ENCODE results near the gene CAMK2D.

CAMK2D gene

DNA sequence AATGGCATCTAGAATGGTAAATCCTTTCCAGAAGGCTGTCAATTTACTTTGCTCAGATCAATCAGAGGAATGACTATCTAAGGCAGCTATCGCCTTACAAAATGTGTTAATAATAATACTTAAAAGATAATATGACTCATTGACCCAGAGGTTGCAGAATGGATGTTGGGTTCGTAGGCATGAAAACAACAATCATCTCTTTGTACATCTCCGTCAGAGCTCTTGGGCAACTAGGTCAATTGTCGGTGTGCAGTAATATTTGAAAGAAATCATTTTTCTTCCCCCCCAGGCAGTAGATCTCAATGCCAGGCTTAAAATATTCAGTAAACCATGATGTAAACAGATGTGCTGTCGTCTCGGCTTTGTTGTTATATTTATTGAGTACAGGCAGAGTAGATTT is 165.1 kb downstream of the CAMK2D start:
- DNase-seq, result no peak

DNA sequence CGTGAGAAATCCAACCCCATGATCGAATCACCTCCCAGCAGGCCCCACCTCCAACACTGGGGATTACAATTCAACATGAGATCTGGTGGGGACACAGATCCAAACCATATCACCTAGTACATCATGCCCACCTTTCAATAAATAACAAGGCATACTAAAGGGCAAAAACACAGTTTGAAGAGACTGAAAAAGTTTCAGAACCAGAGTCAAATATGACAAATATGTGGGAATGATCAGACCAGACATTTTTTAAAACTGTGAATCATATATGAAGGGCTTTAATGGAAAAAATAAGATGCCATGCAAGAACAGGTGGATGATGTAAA is 167.3 kb downstream of the CAMK2D start:
- DNase-seq, result no peak

DNA sequence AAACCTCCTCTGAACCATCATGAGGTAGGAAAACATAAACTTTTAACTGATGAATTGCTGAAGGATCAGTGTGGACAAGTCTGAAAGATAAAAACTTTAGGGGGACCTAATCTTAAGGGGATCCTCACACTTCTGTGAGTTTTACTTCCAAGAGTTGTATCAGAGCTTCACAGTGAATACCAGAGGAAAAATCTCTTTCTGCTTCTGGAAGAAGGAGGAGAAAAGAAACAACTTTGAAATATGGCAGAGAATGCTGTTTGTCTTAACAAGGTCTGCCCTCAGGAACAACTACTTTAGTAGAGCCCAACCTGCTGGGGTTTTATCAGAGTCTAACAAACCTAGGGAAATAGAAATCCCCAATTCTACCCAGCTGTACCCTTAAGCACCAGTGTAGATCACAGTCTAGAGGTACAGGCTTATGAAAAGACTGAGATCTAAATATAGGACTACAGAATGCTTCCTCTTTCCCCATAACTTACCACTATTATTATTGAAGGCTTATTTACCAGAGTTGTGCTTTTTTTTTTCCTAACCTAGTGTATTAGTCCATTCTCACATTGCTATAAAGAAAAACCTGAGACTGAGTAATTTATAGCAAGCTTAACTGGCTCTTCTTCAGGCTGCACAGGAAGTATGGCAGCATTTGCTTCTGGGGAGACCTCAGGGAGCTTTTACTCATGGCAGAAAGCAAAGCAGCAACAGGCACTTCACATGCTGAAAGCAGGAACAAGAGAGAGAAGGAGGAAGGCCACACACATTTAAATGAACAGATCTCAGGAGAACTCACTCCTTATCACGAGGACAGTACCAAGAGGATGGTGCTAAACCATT is 167.9 kb downstream of the CAMK2D start:
- no peak for DNase-seq

DNA sequence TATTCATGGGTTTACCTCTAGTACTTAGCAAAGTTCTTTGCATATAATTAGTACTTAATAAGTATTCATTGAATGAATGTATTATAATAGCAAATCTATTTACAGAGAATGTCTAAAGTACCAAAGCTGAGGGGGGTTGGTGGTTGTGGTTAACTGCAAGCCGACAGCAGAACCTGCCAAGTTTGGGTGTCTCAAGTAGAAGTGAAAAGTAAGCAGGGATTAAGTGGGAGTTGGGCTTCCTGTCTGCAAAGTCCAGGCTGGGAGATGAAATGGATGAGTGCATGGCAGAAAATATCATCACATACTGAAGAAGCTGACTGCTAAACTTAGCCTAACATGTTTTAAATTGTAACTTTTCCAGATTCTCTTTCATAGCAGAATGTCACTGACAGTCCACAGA is 169.6 kb downstream of the CAMK2D start:
- no peak for DNase-seq

DNA sequence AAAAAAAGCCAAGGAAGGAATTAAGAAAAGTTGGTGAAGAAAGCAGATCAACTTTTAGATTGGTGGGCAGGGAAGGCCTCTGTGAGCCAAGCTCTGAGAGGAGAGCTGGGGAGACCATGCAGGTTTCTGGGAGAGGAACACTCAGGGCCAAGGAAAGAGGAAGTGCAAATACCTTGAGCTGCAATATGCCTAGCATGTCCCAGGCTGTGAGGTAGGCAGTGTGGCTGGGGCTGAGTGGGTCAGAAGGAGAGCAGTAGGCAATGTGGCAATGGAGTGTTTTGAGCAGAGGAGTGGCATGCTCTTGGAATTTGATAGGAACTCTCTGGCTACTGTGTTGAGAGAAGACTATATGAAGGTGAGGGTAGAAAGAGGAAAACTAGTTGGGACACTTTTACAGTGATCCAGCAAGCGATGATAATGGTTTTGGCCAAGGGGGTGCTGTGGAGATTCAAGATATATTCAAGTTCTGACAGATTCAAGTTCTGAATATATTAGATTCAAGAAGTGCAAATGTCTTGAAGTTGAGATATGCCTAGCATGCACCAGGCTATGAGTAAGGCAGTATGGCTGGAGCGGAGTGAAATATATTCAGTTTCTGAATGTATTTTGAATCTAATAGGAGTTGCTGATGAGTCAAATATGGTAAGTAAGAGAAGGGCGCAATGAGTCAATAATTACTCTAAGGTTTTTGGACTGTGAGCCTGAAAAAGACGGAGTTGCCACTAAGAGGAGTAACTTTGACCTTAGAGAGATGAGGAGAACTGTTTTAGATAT is 172.5 kb downstream of the CAMK2D start:
- no peak for DNase-seq

DNA sequence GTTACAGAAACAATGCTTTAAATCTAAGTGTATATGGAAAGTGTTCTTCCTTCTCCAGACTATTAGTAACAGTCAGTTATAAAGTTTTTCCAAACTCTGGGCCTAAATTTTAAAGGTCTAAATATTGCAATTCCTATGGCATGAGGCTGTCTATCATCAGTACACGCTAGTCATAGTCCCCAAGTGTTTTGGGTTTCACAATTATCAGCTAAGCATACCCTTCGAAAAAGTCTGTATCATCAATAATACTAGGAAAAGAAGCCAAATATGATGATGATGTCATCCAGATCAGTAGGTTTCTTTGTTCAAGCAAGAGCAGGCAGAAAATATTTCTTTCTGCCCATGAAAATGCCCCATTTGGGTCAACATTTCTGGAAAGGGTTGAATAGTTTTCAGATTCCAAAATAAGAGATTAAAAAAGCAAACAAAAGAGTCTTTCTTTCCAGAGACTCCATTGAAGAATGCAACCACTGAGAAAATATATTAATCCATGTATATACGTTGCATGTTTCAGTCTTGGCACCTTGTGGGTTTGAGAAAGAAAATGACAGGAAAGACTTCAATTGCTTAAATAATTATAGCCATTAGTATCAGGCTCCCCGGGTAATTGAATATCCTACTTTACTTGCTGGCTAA is 173.8 kb downstream of the CAMK2D start:
- no peak for DNase-seq

DNA sequence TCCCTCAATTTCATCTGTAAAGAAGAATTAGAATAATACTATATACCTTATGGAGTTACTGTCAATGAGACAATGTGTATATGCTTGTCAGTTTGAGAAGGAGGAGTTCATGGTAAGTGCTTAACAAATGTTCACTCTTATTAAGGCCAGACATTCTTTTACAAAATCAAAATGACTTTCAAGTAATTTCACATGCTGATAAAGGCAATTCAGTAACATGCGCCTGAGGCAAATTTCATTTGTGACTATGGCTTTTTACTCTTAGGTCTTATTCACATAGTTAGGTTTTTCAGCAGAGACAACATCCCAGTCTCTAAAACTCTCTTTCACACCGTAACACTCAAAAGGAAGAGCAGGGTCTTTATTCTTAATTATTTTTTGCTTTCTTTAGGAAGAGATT is 174.4 kb downstream of the CAMK2D start:
- no peak for DNase-seq

DNA sequence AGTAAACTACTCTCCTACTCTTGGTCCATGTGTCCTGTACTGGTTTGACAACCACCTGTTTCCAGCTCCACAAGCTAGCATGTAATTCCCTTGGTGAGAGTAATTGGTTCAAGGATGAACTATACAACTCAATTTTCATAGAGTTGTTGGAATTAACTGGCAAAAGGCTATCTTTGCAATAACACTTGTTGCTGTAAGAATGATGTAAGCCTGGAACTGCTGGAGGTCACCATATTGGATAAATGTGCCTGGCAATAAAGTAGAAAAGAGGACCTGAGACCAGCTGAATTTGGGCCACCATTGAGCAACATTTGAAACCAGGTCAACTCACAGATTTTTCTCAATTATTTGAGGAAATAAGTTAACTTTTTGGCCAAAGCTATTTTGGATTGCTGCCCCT is 175.5 kb downstream of the CAMK2D start:
- DNase-seq, result no peak

DNA sequence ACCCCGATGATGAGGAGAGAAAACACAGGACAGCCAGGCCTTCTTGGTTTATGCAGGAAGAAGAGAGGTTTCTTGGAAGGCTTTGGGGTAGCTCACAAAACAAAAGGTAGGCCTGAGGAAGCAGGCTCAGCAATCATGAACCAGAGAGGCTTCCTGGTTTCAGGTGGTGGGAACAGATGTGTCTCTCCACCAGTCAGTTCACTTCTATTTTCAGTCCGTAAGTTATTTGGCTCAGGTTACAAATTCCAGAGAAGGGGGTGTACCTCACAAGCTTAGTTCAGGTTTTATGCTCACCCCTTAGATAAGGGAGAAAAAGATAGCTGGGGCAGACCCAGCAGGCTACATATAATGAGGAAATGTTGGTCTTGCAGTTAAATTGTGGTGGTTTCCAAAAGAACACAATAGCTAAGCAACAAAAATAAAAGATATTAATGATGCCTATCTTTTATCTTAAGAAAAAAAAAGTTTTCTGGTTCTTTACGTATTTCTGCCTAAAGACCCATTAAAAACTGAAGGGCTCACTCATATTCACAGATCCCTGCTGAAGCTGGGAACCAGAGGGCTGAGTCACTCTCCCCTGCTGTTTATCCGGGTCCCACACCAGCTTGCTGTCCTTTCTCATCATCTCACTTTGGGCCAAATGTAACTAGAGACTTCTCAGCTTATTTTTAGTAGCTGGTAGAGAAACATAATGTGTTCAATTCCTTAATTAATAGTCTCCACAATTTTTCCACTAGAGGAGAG is 177.0 kb downstream of the CAMK2D start:
- no peak for DNase-seq

DNA sequence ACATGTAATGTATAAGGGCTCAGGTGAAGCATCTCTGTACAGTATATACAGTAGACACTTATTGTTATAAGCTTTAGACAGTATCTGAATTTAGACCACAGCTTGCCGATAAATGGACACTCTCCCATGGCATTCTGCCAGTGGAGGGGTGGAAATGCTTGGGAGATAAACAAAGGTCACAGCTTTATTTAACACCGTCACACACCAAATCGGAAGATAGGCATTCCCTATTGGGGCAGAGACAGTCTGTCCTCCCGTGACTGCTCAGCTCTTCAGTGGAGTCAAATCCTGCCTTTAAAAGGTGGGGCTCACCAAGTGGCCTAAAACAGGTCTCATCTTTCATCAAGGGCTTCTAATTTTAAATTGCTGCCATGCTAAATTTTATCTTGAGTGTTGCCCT is 178.8 kb downstream of the CAMK2D start:
- DNase-seq, result no peak

DNA sequence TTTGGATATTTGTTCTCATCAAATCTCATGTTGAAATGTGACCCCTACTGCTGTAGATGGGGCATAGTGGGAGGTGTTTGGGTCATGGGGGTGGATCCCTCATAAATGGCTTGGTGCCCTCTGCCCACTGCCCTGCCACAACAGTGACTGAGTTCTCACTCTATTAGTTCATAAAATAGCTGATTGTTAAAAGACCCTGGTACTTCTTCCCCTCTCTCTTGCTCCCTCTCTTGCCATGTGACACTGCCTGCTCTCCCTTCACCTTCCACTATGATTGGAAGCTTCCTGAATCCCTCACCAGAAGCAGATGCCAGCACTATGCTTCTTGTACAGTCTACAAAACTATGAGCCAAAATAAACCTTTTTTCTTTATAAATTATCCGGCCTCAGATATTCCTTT is 182.2 kb downstream of the CAMK2D start:
- DNase-seq, result no peak

DNA sequence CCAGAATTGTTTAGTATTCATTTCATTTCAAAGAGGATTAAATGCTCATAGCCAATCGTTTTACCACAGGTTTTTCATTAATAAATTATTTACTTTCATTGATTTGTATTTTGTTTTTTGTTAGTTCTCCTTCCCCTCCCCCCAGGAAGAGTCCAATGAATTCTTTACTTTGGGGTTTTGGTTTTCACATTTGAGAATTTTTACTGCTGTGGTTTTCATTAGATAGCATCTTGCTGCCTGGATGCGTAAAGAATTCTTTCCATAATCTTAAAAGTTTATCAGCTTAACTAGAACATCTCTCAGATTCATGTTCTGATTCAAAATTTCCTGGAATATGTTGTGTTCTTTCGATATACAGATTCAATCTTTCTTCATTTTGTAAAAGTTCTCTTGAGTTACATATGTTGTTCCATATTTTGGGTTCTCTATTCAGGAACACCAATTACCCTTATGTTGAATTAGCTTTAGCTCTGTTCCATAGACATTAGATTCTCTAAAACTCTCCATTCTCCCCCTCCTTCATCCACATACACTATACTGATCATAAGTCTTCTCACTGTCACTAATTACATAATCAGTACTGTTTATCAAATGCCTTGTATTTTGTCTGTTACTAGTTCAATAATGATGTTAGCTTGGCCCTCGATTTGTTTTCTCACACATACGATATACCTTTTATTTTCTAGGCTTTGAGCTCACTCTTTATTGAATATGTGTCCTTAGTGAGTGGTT is 184.4 kb downstream of the CAMK2D start:
- no peak for DNase-seq

DNA sequence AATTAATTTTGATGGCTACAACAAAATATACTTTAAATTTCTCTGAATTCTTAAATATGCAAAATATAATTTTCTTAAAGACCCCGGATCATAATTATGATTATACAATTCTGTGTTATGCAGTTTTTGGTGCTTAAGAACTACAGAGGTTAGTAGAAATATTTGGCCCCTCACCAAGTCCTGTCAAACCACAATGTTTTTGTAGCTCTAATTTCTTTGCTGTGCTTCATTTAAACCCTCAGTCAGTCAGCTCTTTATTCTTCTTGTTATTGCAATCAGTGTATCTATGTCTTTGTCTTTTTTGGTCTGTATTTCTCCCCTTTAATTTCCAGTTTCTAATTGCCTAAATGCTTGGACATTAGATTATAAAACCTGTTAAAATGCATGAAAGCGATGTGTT is 186.1 kb downstream of the CAMK2D start:
- DNase-seq, result no peak

DNA sequence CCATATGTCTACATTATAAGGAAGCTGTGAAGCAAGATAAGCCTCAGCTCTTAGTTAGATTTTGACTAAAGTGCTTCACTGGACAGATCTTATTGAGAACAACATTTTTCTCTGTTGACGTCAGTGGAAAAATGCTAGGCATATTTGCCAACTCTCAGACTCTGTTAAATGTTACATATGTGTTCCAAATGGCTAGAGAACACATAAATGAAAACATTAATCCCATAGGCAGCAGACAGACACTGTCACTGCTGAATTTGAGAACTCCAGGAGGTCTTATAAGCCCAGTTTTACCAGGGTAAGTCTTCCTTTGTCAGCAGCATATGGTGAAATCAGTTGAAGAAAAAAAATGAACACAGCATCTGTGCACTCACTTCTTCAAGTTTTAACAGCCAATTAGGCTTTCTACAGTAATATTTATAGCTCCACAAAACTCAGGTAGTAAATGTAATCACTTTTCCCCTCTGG is 186.9 kb downstream of the CAMK2D start:
- no peak for DNase-seq

DNA sequence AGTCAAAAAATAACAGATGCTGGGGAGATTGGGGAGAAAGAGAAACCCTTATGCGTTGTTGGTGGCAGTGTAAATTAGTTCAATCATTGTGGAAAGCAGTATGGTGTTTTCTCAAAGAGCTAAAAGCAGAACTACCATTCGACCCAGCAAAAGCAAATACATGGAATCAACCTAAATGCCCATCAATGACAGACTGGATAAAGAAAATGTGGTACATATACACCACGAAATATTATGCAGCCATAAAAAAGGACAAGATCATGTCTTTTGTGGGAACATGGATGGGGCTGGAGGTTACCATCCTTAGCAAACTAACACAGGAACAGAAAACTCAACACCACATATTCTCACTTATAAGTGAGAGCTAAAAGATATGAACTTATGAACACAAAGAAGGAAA is 188.9 kb downstream of the CAMK2D start:
- DNase-seq, result no peak

DNA sequence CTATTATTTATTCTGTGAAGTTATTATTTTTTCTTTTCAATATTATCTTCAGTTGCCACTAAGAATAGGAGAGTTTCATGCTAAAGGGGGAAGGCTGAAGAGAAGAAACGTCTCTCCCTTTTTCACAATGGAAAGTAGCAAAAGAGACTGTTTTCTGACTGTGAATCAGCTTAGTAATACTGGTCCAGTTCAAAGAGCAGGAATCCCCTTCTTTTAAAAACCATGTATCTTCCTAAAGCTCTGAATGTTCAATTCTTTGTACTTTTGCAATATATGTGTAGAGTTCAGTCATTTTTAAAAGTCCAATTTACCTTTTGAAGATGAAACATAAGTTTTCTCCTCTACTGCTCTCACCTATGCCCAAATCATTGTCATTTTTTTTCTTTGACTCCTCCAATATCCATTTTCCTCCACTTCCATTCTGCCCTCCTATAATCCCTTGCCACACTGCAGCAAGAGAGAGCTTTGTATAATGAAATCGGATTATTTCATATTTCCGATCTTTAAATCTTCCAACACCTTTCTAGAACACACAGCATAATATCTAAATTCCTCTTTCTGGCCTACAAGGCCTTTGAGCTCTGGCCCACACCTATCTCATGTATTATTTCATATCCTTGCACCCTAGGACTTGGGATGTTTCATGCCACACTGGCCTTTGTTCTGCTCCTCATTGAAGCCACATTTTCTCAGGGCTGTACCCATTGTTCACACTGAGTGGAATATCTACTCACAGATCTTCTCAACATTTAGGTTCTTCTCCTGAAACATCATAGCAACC is 195.3 kb downstream of the CAMK2D start:
- no peak for DNase-seq

DNA sequence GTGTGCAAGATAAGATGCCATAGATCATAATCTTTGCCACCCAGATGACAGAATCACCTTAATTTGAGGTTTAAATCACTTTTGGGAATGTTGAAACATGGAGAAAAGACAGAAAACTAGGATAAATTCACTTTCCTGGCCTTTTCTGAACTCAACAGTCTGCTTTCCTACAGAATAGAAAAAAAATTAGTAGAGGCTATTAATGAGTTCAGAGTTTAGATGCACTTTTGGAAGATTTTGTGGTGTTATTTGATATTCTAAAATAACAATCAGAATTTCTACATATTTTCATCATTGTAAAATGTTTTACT is 195.9 kb downstream of the CAMK2D start:
- no peak for DNase-seq

DNA sequence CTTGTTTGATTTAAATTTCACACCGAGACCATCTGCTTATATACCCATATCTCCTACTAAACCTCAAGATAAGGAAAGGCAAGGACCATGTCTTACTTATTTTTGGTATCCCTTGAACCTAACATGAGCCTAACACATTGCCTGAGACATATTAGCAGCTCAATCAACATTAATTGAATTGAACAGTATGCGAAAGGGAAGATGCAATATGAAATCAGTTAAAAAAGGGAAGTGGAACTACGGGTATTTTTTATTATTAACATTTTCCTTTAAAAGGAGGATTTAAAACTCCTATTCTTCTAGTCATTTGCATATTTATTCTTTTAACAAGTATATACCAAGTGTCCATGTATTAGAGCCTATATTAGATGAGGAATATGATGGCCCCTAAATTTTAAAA is 197.0 kb downstream of the CAMK2D start:
- no peak for DNase-seq

DNA sequence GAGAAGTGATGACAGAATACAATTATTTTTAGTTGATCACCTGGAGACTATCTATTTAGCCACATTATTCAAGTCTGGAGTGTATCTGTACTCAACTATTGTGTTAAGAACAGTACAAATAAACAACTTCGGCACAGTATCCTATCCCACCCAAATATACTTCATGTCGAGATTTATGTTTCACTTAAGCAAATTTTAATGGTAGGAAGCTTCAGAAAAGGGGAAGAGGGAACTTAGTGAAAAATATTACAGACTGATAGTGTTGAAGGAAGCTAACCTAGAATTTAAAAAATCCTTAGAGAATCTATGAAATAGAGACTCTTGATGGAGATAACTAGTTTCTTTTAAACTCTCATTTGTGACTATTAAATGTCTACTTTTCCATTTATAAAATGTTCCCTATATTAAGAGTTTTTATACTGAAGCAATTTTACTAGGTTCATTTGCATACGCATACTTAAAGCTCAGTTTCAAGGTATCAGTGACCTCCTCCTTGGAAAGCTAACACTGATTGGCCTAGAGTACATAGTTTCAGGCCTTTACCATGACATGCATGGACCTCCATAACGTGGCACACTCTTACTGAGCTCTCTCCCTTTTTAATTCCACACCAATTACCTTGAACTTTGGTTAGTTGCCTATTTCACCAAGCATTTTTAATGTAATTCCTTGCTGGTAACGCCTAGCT is 197.7 kb downstream of the CAMK2D start:
- DNase-seq, result no peak

DNA sequence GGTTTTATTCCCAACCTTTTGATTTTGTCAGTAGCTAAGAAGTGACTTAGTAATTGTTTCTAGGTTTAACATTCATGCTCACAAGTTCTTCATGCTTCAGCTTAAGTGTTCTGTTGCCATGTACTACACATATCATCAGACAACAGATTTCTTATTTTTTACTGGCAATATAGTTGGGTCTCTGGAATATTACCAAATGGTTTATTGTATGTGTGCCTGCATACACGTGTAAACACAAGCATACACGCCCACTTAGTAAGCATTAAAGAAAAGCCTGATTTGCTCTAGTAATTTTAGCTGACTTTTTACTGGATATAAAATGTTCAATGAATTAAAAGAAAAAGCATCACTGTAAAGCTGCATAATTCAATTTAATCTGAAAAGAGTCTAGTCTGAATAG is 199.8 kb downstream of the CAMK2D start:
- DNase-seq, result no peak

DNA sequence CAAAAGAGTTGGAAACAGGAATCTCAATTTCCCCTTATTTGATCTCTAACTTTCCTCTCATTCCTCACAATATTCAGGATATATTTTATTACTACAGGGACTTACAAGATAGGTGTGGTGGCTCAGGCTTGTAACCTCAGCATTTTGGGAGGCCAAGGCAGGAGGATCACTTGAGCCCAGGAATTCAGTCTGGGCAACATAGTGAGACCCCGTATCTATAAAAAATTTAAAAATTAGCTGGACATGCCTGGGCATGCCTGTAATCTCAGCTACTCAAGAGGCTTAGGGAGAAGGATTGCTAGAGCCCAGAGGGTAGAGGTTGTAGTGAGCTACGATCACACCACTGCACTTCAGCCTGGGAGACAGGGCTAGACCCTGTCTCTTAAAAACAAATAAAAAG is 200.4 kb downstream of the CAMK2D start:
- DNase-seq, result no peak
